Lower lobe of right lung (tissue), 2 donors: Measurements from ENCODE around the gene DLGAP5. TPM values are rescaled to one million over a fixed set of nuclear protein-coding genes. Genes with fewer than 3 reads are reported as not detected.

Experiments
- ATAC-seq, 2 donors: fragments of 200-7000 bp; cut with Tn5 transposase; one replicate each; pipeline ENCODE4 v1.9.1; 2020 to 2022; ENCODE audit warnings: mild to moderate bottlenecking in 2 of 2, moderate library complexity in 2 of 2
- DNase-seq: peaks from one replicate; pipeline ENCODE4 v3.0.0-alpha.2; 2020
- H3K27ac ChIP-seq: fragments of 200-600 bp; one replicate; pipeline ENCODE4 v1.8.0; 2022
- H3K27me3 ChIP-seq: fragments of 200-600 bp; one replicate; pipeline ENCODE4 v1.8.0; 2022; ENCODE audit warnings: low read depth
- H3K36me3 ChIP-seq: fragments of 200-600 bp; one replicate; pipeline ENCODE4 v1.8.0; 2022; ENCODE audit warnings: mild to moderate bottlenecking
- H3K4me1 ChIP-seq: fragments of 200-600 bp; one replicate; pipeline ENCODE4 v1.8.0; 2022
- H3K4me3 ChIP-seq: fragments of 200-600 bp; one replicate; pipeline ENCODE4 v1.8.0; 2022; ENCODE audit warnings: mild to moderate bottlenecking
- H3K9me3 ChIP-seq: fragments of 200-600 bp; one replicate; pipeline ENCODE4 v1.8.0; 2022
- CTCF ChIP-seq: fragments of 200-600 bp; IDR thresholded peaks from one replicate; pipeline ENCODE4 v1.8.0; 2022; ENCODE audit warnings: antibody characterized with exemption, mild to moderate bottlenecking
- intact Hi-C: fragments of 100-400 bp; cut with DNase I; formaldehyde crosslinking; loops from one replicate; pipeline ENCODE4 v1.11.0; 2022
- total RNA-seq: library from RNA; stranded (reverse); fragmentation: NEBNext Ultra II Directional; extraction: Animal tissue kit (Norgen Biotek cat#: 25700); gene quantifications from one replicate; pipeline ENCODE4 v1.2.1, GENCODE V29; 2021
- donor health status: DM: no; HTN: yes; CAD: no; lungs with severe emphysema.

DLGAP5 gene
- total RNA-seq, 1 donor from 2014 or later = 0.97 TPM

DNA sequence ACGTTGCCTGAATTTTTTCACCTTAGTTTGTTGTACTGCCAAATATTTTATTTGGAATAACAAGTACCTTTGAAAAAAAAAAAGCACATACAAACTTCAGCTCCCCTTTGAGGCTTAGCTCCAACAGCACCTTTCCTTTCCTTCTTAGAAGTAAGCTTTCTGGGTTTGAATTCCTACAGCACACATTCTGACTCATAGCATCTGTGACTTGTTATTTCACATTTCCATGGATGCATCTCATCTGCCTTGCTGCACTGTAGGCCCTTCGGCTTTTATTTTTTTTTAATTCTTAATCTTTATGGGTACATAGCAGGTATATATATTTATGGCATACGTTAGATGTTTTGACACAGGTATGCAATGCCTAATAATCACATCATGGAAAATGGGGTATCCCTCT is 55.1 kb downstream of the DLGAP5 start:
- no peak for DNase-seq
- Histone ChIP-seq H3K27ac (peak overlapping the region; percentile 48), H3K27me3 (no peaks in the 10 kb centered on the region), H3K4me1 (peaks cover 79% of the 10 kb centered on the region), H3K9me3 (no peaks in the 10 kb centered on the region), H3K4me3 (no peak overlapping the region), H3K36me3 (peaks cover 68% of the 10 kb centered on the region)
- ATAC-seq = no peak
- intact Hi-C loops = no loop called here
- TF ChIP-seq CTCF = no peak

- peaks cover 42% of the 10 kb centered on the region for H3K36me3 ChIP-seq
- ATAC-seq = no peak
- no peak for DNase-seq
- H3K27me3 ChIP-seq = no peaks in the 10 kb centered on the region
- H3K4me3 ChIP-seq = peak overlapping the region; percentile 7
- intact Hi-C loops = no loop called here
- no peaks in the 10 kb centered on the region for H3K9me3 ChIP-seq
- H3K4me1 ChIP-seq = peaks cover 75% of the 10 kb centered on the region
- no peak for TF ChIP-seq CTCF
- H3K27ac ChIP-seq = no peak overlapping the region
Observed at GRCh38 chr14:55133416-55133815, 58.0 kb downstream of the DLGAP5 start.

DNA sequence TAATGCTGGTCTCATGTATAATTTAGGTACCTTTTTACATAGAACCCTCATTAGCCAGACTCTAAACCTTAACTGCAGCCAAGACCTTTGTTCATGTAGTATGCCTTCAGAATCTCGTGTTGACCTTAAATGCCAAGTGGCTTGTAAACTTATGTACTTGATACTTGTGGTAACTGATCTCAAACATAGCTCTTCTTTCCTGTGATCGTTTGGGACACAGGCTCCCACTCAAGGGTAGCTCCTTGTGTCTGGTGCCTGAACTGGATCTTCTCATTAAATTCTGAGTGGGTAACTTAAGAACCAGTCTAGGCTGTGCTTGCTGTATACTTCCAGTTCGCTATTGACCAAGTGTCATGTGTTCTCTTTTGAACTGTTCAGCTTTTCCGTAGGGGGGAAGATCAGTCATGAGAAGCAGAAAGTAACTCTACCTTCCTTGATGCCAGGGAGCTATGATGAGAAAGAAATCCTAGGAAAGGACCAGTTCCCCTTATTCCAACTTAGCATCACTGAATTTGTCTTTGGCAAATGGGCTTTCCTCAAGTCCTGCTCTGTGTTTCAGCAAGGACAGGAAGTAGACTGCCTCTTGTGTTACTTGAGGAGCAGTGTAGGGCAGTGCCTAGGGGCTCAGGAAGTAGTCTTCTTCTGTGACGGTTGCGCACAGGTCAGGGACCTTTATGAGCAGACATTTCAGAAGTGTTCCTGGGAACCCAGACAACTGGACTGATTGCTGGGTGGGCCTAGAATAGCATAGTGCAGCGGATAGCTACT is 59.8 kb downstream of the DLGAP5 start:
- Histone ChIP-seq H3K27ac (peak overlapping the region; percentile 14), H3K4me1 (peaks cover 71% of the 10 kb centered on the region), H3K9me3 (no peaks in the 10 kb centered on the region), H3K27me3 (no peaks in the 10 kb centered on the region), H3K36me3 (peaks cover 25% of the 10 kb centered on the region), H3K4me3 (peak overlapping the region; percentile 83)
- intact Hi-C loops = no loop called here
- ATAC-seq = peak in 1 of 2 donors; percentile 9
- no peak for DNase-seq
- no peak for TF ChIP-seq CTCF

DNA sequence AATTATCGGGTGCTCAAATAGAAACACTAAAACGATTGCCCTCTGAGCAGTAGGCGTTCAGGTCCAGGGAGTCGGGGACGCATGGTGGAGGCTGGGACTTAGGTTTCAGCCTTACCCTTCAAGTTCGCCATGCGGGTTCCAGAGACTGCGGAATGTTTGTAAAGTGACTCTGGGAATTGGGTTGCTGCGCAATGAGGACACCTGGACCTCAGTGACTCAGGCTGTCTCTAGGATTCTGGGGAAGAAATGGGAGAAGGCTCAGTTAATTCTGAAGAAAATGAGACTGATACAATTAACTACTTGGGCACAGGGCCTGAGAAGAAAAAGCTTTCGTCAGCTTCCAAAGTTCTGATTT is 61.2 kb downstream of the DLGAP5 start:
- no peak for TF ChIP-seq CTCF
- H3K36me3 ChIP-seq = peaks cover 25% of the 10 kb centered on the region
- DNase-seq (no peak), ATAC-seq (peak; percentile 3 to 41)
- no peaks in the 10 kb centered on the region for H3K27me3 ChIP-seq
- peak overlapping the region; percentile 98 for H3K27ac ChIP-seq
- peak overlapping the region; percentile 83 for H3K4me3 ChIP-seq
- peaks cover 69% of the 10 kb centered on the region for H3K4me1 ChIP-seq
- intact Hi-C loops = no loop called here
- H3K9me3 ChIP-seq = no peaks in the 10 kb centered on the region

DNA sequence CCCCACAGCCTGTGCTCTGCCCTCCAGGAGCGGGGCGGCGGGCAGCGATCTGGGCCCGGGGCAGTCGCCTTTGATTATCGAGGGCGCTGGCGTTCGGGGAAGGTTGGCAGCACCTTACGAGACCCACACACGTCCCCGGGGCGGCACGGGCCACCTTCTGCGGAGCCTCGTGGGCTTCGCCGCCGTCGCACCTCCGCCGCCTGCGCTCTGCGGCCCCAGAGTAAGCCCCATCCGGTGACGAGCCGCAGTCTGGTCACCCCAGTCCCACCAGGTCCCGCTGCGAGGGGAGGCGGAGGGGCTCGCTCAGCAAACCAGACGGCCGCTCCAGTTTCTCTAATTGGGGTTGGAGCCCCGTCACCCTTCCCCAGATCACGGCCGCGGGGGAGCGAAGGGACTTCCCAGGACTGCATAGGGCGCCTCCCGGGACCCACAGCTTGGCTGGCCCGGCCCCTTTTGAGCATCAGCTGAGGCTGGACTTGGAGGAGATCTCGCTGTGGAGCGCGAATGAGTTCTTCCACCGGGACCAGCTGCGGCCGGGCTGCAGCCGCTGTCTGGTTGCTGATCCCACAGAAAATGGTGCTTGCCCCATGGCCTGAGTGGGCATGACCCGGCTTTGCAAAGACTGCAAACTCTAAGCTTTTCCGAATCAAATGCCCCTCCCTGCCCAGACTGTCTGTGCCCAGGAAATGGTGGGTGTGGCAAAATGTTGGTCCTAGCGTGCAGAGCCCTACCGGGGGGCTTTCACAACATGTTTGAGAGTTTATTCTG is 61.8 kb downstream of the DLGAP5 start:
- DNase-seq (peak; percentile 81), ATAC-seq (peak; percentile 74 to 80)
- intact Hi-C loops = no loop called here
- H3K4me1 ChIP-seq = peaks cover 69% of the 10 kb centered on the region
- TF ChIP-seq CTCF = no peak
- H3K9me3 ChIP-seq = no peaks in the 10 kb centered on the region
- H3K36me3 ChIP-seq = peaks cover 23% of the 10 kb centered on the region
- peak overlapping the region; percentile 83 for H3K4me3 ChIP-seq
- H3K27ac ChIP-seq = peak overlapping the region; percentile 98
- H3K27me3 ChIP-seq = no peaks in the 10 kb centered on the region
